GM12878 (cell line): Measurements from ENCODE around the gene WDR77. TPM values are rescaled to one million over a fixed set of nuclear protein-coding genes. Genes with fewer than 3 reads are reported as not detected.

Experiments used
- ATAC-seq: fragments of 200-7000 bp; cut with Tn5 transposase; 3 replicates; pipeline ENCODE4 v1.9.1; 2020; ENCODE audit warnings: mild to moderate bottlenecking, moderate library complexity
- BruUV-seq: library from RNA; stranded (reverse); fragments of 400-500 nt; replicated peaks from 2 replicates; lab custom pipeline; 2021; lab: Mats Ljungman, UMichigan
- CTCF ChIA-PET: fragments of 300-600 bp; sonication (Branson Sonifier 250); formaldehyde crosslinking; extraction: SDS; loops from one replicate; lab custom pipeline; 2021; ENCODE audit warnings: inconsistent platforms; lab: Yijun Ruan, JAX
- POLR2A ChIA-PET: fragments of 350-600 bp; formaldehyde crosslinking; extraction: SDS; loops from one replicate; lab custom pipeline; 2021; ENCODE audit warnings: inconsistent platforms; lab: Charles Lee
- RAD21 ChIA-PET: fragments of 300-600 bp; sonication (Branson Sonifier 250); formaldehyde crosslinking; loops from one replicate; lab custom pipeline; 2023; ENCODE audit warnings: antibody characterized with exemption; ENCODE audit not compliant: unreplicated experiment; lab: Charles Lee
- SMC1A ChIA-PET: fragments of 300-600 bp; sonication (Branson Sonifier 250); formaldehyde crosslinking; loops from one replicate; lab custom pipeline; 2023; ENCODE audit not compliant: unreplicated experiment, uncharacterized antibody; lab: Charles Lee
- DNase-seq: peaks from one replicate; pipeline ENCODE4 v3.0.0-alpha.2; 2011; ENCODE audit warnings: low read depth, low spot score
- FAIRE-seq: peaks from 3 replicates; lab custom pipeline; 2011; peaks lifted over from hg19 to GRCh38; lab: Jason Lieb, UNC
- H2AFZ ChIP-seq: 2 replicates; pipeline ENCODE4 v1.6.0; 2011; ENCODE audit warnings: low read depth, low read length, control low read depth; ENCODE audit not compliant: control insufficient read depth
- H3K27ac ChIP-seq: 2 replicates; pipeline ENCODE4 v1.5.1; 2011; ENCODE audit warnings: control low read depth; ENCODE audit not compliant: control insufficient read depth, insufficient read depth
- H3K27me3 ChIP-seq, 2 experiments: replicated peaks in 1 of 2; 2 replicates each; pipeline versions ENCODE4 v1.6.0 to v1.6.1; 2011; ENCODE audit warnings: low read length in 1 of 2; ENCODE audit not compliant: control insufficient read depth in 2 of 2, insufficient read depth in 2 of 2
- H3K36me3 ChIP-seq, 2 experiments: 2 replicates each; pipeline ENCODE4 v1.5.1; 2011; ENCODE audit warnings: low read length in 1 of 2; ENCODE audit not compliant: control insufficient read depth in 2 of 2, insufficient read depth in 2 of 2
- H3K4me1 ChIP-seq: 2 replicates; pipeline ENCODE4 v1.6.1; 2011; ENCODE audit warnings: mild to moderate bottlenecking, low read length, moderate library complexity, mixed read lengths; ENCODE audit not compliant: control insufficient read depth, insufficient read depth
- H3K4me2 ChIP-seq: 2 replicates; pipeline ENCODE4 v1.6.0; 2011; ENCODE audit warnings: control low read depth; ENCODE audit not compliant: control insufficient read depth, insufficient read depth
- H3K4me3 ChIP-seq: fragments of 200-600 bp; sonication (generic); 2 replicates; pipeline ENCODE4 v1.5.1; 2016
- H3K79me2 ChIP-seq: 2 replicates; pipeline ENCODE4 v1.6.0; 2011; ENCODE audit warnings: low read length; ENCODE audit not compliant: control insufficient read depth, insufficient read depth
- H3K9ac ChIP-seq: 2 replicates; pipeline ENCODE4 v1.8.0; 2011; ENCODE audit warnings: low read length, control low read depth, mixed read lengths; ENCODE audit not compliant: control insufficient read depth, insufficient read depth
- H3K9me3 ChIP-seq: replicated peaks from 3 replicates; pipeline ENCODE4 v1.5.1; 2011; ENCODE audit warnings: mild to moderate bottlenecking, low read length; ENCODE audit not compliant: control insufficient read depth, insufficient read depth
- H4K20me1 ChIP-seq: 2 replicates; pipeline ENCODE4 v1.6.0; 2011; ENCODE audit not compliant: control insufficient read depth, insufficient read depth
- ASH2L ChIP-seq: fragments of 300-600, 200-600 bp; sonication (generic); IDR thresholded peaks from 2 replicates; pipeline ENCODE4 v1.6.1; 2017; ENCODE audit warnings: low read depth, mild to moderate bottlenecking, borderline replicate concordance
- CBX3 ChIP-seq: fragments of 200-600 bp; sonication (generic); IDR thresholded peaks from 2 replicates; pipeline ENCODE4 v1.6.1; 2016; ENCODE audit warnings: low read depth, borderline replicate concordance
- CHD4 ChIP-seq: fragments of 200-600 bp; sonication (generic); IDR thresholded peaks from 2 replicates; pipeline ENCODE4 v1.6.1; 2016; ENCODE audit warnings: mild to moderate bottlenecking
- FOXK2 ChIP-seq: fragments of 450-650 bp; IDR thresholded peaks from 2 replicates; pipeline ENCODE4 v1.6.1; 2017; ENCODE audit warnings: mild to moderate bottlenecking, moderate library complexity
- GATAD2B ChIP-seq: fragments of 450-650 bp; conservative IDR thresholded peaks from 2 replicates; pipeline ENCODE4 v1.6.1; 2017; ENCODE audit warnings: low read depth, mild to moderate bottlenecking, moderate library complexity
- HDAC6 ChIP-seq: fragments of 200-600 bp; sonication (generic); IDR thresholded peaks from one replicate; pipeline ENCODE4 v1.8.0; 2017; ENCODE audit warnings: antibody characterized with exemption; ENCODE audit not compliant: unreplicated experiment
- NBN ChIP-seq: fragments of 450-650 bp; IDR thresholded peaks from 2 replicates; pipeline ENCODE4 v1.6.1; 2016
- NR2F1 ChIP-seq: fragments of 450-650 bp; conservative IDR thresholded peaks from 2 replicates; pipeline ENCODE4 v1.6.1; 2017; ENCODE audit warnings: mild to moderate bottlenecking
- ZBED1 ChIP-seq: IDR thresholded peaks from 2 replicates; pipeline ENCODE4 v1.6.1; 2016; ENCODE audit warnings: borderline replicate concordance
- ZNF622 ChIP-seq: fragments of 450-650 bp; IDR thresholded peaks from 2 replicates; pipeline ENCODE4 v1.6.1; 2017; ENCODE audit warnings: mild to moderate bottlenecking, inconsistent platforms
- WGBS: methylation state at CpG from one replicate; pipeline ENCODE4 v1.1.6; 2016; ENCODE audit warnings: low lambda C conversion rate; ENCODE audit not compliant: insufficient replicate concordance, insufficient coverage; ENCODE audit errors: missing lambda C conversion rate; 5-methylcytosine and 5-hydroxymethylcytosine counted together
- in situ Hi-C: fragments of 300-500 bp; cut with MboI; formaldehyde crosslinking; loops from 9 replicates; pipeline ENCODE4 v1.14.3; 2018; ENCODE audit warnings: mixed read lengths
- intact Hi-C: fragments of 100-400 bp; cut with micrococcal nuclease; formaldehyde crosslinking; loops from one replicate; pipeline ENCODE4 v1.14.2; 2022; ENCODE audit not compliant: unreplicated experiment
- polyA plus RNA-seq, 11 experiments: library from polyadenylated mRNA; depleted of rRNA in 4 of 11; unstranded in 6 of 11; stranded (reverse) in 5 of 11; fragments of >200 nt; fragmentation: Nextera tagmentation in 4 of 11; fragmentation: Illumina TruSeq in 1 of 11; extraction: Ambion mirVana in 4 of 11; extraction: Trizol in 1 of 11; gene quantifications; 1 replicate in 1 of 11; 2 replicates in 10 of 11; pipeline versions ENCODE4 v1.2.1 to v1.2.3, GENCODE V29; 2011 to 2016; ENCODE audit warnings: inconsistent platforms in 2 of 11, missing spikeins in 2 of 11, low read depth in 1 of 11
- total RNA-seq, 4 experiments: library from RNA; depleted of rRNA in 3 of 4; stranded (reverse); fragments of >200 nt in 3 of 4; fragmentation: Illumina TruSeq in 1 of 4; extraction: Trizol in 1 of 4; gene quantifications; 2 replicates each; pipeline versions ENCODE4 v1.2.1 to v1.2.3, GENCODE V29; 2013 to 2021
- TF ChIP-seq, protein P1 (sequence below): IDR thresholded peaks from 2 replicates; pipeline ENCODE4 v1.6.1; 2012; ENCODE audit warnings: low read length, inconsistent platforms
- TF ChIP-seq, protein P2 (sequence below): IDR thresholded peaks from 2 replicates; pipeline ENCODE4 v1.6.1; 2011; ENCODE audit warnings: borderline replicate concordance, low read depth, mild to moderate bottlenecking, moderate library complexity, mixed read lengths, low read length; ENCODE audit not compliant: insufficient read depth; ENCODE audit errors: extremely low read length

Gene WDR77
- total and polyA plus RNA-seq, 10 of the 15 experiments (the other 5 are each of a cell fraction or from before 2014, with no cell fraction given), result 12.7 to 167 (median 67.1) TPM

DNA sequence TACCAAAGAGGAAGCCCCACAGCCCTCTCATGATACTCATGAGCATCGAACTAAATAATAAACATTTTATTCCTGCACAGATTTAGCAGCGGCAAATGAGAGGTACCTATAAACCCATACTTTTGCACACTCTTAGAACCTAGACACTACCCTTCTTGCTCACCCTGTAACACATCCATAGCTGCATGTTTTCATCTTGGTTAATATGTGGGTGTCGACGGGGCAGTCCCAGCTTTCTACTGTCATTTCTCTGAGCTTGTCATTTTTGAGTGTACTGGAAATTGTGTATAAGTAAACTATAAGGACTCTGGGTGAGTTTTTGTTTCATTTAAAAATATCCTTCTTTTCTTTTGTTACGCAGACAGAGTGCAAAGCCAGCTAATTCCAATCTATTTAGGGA, 47.0 kb downstream of the WDR77 start:
- in situ Hi-C loops, result no loop called here
- no peak overlapping the region for H3K9ac ChIP-seq
- H2AFZ ChIP-seq, result no peak overlapping the region
- RAD21 ChIA-PET, result interaction anchor here (0.8 to 3.3 kb wide), 6 partner anchors 46 to 367 kb away, joined by 3 to 37 read pairs (median 4); no protein-coding TSS in a partner anchor
- CTCF ChIA-PET, result interaction anchor here (0.5 to 8.1 kb wide), 11 partner anchors 9 to 797 kb away, joined by 3 to 117 read pairs (median 7); partner anchors contain the start of gene CHI3L2
- SMC1A ChIA-PET, result interaction anchor here (0.7 to 1.8 kb wide), 7 partner anchors 16 to 298 kb away, joined by 3 to 5 read pairs (median 3); no protein-coding TSS in a partner anchor
- no peaks in the 10 kb centered on the region for H3K9me3 ChIP-seq
- no peaks in the 10 kb centered on the region for H3K27me3 ChIP-seq
- peaks cover 5% of the 10 kb centered on the region for H3K4me1 ChIP-seq
- no peak for TF ChIP-seq ZNF622
- TF ChIP-seq GATAD2B, result no peak
- no peak for TF ChIP-seq CHD4
- no peak for TF ChIP-seq NBN
- TF ChIP-seq NR2F1, result no peak
- TF ChIP-seq, protein P1, sequence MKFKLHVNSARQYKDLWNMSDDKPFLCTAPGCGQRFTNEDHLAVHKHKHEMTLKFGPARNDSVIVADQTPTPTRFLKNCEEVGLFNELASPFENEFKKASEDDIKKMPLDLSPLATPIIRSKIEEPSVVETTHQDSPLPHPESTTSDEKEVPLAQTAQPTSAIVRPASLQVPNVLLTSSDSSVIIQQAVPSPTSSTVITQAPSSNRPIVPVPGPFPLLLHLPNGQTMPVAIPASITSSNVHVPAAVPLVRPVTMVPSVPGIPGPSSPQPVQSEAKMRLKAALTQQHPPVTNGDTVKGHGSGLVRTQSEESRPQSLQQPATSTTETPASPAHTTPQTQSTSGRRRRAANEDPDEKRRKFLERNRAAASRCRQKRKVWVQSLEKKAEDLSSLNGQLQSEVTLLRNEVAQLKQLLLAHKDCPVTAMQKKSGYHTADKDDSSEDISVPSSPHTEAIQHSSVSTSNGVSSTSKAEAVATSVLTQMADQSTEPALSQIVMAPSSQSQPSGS, result no peak
- TF ChIP-seq CBX3, result no peak
- TF ChIP-seq, protein P2, sequence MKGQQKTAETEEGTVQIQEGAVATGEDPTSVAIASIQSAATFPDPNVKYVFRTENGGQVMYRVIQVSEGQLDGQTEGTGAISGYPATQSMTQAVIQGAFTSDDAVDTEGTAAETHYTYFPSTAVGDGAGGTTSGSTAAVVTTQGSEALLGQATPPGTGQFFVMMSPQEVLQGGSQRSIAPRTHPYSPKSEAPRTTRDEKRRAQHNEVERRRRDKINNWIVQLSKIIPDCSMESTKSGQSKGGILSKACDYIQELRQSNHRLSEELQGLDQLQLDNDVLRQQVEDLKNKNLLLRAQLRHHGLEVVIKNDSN, result no peak
- no peak for TF ChIP-seq ASH2L
- TF ChIP-seq HDAC6, result no peak
- TF ChIP-seq ZBED1, result no peak
- TF ChIP-seq FOXK2, result no peak
- intact Hi-C loops, result loop anchor here (10.0 kb wide), 1 partner anchor 363 kb away; no protein-coding TSS in a partner anchor
- POLR2A ChIA-PET, result no interaction called here
- WGBS, result 49% methylated on average over 5 of the region's 5 CpGs
- FAIRE-seq (no peak), DNase-seq (no peak), ATAC-seq (no peak)
- no peak overlapping the region for H3K27ac ChIP-seq
- H3K79me2 ChIP-seq, result no peaks in the 10 kb centered on the region
- BruUV-seq, result no TSS peak
- H4K20me1 ChIP-seq, result no peaks in the 10 kb centered on the region
- no peaks in the 10 kb centered on the region for H3K36me3 ChIP-seq
- H3K4me2 ChIP-seq, result no peak overlapping the region
- H3K4me3 ChIP-seq, result no peak overlapping the region
